T-helper 2 cell treated with Interferon-gamma antibody and Interleukin-4, amounts not matched to agents 100 ng/mL and 5 ng/mL, for 36 hours (primary cell): Measurements from ENCODE around the gene TTC39B. TPM values are rescaled to one million over a fixed set of nuclear protein-coding genes. Genes with fewer than 3 reads are reported as not detected.

Source experiments
- intact Hi-C: fragments of 100-400 bp; cut with micrococcal nuclease; formaldehyde crosslinking; loops from one replicate; pipeline ENCODE4 v1.15.1; 2023
- total RNA-seq: library from RNA; stranded (reverse); gene quantifications from 2 replicates; pipeline ENCODE4 v1.2.3, GENCODE V29; 2022

The TTC39B gene
- total RNA-seq, 1 donor from 2014 or later, result 23.5 TPM

DNA sequence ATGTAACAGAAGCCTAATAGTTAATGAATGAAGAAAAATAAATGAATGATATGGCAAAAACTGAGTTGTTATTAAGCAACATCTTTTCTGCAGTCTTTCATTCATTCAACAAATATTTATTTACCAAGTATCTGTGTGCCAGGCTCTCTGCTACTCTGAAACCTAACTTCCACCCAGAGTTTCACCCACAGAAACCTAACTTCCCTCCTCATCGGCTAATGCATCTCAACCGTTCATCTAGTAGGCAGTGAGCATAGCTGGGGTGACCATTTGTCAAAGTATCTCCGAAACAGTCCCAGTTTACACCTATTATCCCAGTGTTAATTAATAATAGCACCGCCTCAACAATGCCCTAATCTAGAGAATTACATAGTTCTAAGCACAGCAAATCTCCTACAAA lies 1.5 kb downstream of the TTC39B start:
- intact Hi-C loops, result loop anchor here (5.0 kb wide), 1 partner anchor 47 kb away; no protein-coding TSS in a partner anchor

DNA sequence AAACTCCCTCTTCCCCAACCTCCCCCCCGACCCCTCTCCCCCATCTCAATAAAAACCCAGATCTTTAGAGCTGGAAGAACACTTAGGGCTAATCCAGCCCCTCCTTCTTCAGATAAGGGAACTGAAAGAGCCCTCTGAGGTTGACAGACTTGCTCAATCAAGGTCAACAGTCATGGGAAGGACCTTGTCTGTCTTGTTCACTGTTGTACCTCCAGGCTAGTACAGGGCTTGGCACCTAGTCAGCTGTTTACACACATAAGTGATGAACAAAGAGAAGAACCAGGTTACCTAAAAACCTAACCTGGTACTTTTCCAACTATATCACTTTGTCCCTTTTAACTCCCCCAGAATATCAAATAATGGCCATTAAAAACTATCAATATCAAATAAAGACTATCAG lies 2.4 kb downstream of the TTC39B start:
- intact Hi-C loops, result loop anchor here (5.0 kb wide), 1 partner anchor 48 kb away; no protein-coding TSS in a partner anchor

DNA sequence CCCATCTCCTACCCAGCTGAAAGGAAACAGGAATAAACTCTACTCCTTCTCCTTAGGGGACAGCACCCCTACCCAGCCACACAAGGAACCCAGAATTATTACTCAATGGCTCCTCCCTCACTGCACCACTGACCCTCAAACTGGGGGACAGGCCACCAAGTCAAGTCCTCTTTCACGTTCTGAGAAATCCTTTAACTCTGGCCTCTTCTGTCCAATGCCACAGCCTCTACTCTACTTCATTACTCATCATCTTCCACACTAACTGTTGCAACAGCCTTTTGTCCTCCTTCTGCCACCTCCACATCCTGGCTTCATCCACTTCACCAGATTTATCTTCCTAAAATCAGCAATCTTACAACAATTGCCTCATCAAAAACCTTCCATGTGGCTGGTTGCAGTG lies 6.8 kb downstream of the TTC39B start:
- intact Hi-C loops, result no loop called here

DNA sequence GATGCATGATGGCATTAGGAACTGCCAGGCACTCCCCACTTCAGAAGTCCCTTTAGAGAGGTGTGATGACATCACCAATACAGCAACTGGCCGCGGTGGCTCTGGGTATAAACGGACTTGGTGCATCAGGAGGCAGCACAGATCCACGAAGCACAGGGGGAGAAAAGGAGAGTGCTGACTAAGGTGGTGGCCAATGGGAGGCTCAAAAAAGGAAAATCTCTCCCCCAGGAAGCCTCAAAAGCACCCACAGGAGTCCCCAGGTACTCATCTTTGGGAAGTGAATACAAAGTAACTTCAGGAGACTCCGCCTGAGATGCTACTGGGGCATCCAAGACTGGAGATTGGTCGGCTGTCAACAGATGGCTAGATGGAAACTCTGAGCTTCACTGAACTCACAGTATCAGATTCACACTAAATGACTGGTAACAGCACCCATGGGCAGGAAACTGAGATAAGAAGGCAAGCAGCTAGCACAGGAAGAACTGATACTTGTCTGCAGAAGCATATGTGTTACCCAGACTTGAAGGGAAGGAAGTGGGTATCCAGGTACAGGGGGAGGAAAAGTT lies 7.6 kb downstream of the TTC39B start:
- intact Hi-C loops, result loop anchor here (1.0 to 5.0 kb wide), 6 partner anchors 8 to 307 kb away; partner anchors contain the start of genes CCDC171, PSIP1, SNAPC3 and TTC39B

DNA sequence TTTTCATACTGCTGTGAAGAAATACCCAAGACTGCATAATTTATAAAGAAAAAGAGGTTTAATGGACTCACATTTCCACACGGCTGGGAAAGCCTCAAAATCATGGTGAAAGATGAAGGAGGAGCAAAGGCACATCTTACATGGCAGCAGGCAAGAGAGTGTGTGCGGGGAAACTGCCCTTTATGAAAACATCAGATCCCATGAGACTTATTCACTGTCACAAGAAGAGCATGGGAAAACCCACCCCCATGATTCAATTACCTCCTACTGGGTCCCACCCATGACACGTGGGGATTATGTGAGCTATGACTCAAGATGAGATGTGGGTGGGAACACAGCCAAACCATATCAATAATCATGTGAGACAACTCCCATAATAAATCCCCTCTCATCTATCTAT lies 8.7 kb downstream of the TTC39B start:
- intact Hi-C loops, result loop anchor here (2.0 to 5.0 kb wide), 4 partner anchors 59 to 306 kb away; partner anchors contain the start of genes CCDC171 and PSIP1

DNA sequence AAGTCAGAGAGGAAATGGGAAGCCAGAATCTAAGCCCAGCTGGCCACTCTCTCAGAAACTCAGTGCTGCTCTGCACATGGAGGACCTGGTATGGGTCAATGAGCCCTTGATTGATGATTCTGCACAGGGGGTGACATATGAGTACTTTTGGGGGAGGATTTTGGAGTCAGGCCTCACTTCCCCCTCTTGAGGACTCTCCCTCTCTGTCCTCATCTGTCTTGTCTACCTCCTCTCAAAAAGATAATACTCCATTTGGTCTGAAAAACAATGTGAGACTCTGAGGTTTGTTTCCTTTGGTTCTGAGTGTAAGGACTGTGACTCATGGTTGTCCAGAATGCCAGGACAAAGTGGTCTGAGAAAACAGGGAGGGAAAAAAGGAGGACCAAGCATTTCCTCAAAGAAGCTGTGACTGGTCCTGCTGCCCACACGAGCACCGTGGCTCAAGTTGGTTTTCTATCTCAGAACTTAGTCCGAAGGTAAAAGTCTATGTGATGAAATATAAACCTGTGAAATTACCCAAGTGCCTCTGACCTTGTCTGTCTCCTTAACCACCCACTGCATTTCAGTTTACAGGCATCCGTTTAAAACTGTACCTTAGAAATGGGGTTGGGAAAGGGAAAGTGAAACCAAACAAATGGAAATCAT lies 11.1 kb downstream of the TTC39B start:
- intact Hi-C loops, result loop anchor here (2.0 to 5.0 kb wide), 3 partner anchors 15 to 304 kb away; no protein-coding TSS in a partner anchor

DNA sequence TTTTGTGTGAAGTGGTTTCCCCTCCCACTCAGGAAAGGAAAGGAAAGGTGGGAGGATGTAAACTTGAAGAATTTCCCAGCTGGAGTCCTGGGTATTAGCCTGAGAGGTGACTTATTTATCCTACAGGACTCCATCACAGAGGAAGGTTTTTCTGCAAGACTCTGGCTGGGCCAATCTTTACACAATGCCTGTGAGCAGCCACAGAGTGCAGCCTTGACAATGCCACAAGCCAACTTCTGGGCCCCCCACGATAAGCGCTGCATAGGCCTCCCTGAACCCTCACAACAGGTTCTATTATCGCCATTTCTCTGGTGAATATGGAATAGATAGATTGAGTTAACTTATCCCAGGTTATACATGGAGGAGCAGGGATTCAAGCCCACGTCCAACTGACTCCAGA lies 12.4 kb downstream of the TTC39B start:
- intact Hi-C loops, result loop anchor here (5.0 kb wide), 2 partner anchors 63 to 302 kb away; no protein-coding TSS in a partner anchor

DNA sequence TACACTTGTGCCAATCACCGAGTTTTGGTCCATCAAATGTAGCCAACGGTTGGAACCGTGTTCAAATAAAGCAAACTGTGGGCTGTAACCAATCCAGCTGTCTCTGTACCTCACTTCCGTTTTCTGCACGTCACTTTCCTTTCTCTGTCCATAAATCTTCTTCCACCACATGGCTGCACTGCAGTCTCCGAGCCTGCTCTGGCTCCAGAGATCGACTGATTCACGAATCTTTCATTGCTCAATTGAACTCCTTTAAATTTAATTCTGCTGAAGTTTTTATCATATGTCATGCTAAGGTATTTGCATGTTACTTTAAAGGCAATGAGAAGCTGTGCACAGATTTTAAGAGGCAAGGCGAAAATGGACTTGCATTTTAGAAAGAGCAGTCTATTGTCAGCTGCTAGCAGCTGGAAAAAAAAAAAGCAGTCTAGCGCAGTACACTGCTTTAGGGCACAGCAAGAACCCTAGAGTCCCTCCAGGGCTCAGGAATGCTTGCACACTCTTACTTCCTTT lies 13.2 kb downstream of the TTC39B start:
- intact Hi-C loops, result no loop called here

DNA sequence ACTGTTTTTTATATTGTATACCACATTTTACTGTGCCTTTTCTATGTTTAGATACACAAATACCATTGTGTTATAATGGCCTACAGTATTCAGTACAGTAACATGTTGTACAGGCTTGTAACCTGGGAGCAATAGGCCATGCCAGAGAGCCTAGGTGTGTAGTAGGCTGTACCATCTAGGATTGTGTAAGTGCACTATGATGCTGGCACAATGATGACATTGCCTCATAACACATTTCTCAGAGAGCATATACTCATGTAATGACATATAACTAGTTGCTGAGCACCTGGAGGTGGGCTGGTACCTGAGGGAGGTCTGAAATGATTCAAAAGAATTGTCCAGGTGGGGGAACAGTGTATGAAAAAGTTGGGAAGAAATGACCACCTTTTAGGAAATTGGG lies 13.9 kb downstream of the TTC39B start:
- intact Hi-C loops, result no loop called here

DNA sequence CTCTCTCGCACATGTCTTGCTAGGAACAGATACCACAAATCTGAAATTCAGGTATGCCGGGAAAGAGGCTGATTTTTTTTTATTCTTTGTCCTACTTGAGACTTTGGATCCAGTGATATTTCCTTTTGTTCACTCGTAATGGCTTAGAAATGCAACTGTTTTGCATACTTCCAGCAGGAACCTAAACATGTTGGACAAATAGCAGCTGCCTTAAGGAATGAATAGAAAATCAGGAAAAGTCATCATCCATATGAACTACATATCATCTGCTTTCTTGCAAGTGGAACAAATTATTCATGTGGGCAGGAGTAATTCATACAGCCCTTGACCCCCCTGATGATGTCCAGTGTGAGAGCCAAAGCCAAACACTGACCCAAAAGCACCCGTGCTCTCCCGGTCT lies 17.4 kb downstream of the TTC39B start:
- intact Hi-C loops, result no loop called here

DNA sequence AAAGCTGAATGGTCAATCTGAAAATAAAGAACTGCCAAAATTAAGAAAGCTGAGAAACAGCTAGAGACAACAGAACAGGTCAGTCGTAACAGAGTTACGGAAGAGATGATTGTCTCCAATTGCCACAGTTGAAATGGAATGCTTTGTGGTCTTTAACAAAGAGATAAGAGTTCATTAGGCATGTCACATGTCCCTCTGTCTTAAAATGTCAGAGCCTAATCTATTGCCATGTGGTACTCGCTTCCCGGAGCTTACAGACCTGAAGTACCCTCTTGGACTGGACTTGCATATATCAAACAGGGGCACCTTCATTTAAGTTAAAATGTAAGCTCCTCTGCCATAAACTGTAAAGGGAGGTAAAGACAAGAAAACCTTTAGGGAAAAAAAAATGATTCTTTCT lies 19.7 kb downstream of the TTC39B start:
- intact Hi-C loops, result no loop called here

DNA sequence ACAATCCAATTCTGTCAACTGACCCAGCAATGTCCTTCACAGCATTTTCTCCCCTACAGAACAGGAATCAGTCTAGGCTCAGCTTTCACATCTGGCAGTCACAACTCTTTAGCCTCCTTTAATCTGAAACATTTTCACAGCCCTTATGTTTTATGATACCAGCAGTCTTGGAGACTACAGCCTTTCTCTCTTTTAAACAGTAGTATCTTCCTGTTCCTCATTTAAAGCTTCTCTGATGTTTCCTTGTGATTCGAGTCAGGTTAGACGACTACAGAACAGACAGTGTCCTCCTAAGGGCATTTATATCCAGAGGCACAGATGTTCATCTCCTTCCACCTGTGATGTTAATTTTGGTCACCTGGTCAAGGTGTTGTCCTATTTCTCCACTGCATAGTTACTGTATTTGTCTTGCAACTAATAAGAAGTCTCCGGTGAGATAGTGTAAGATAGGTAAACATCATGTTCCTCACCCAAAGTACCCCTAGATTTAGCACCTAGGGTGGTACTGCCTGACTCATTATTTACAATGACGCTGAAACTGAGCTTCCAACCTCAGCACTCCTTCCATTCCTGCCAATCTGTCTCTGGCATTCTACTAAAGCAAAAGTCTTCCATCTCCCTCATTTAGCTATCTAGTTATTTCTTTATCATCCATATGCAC lies 20.7 kb downstream of the TTC39B start:
- intact Hi-C loops, result no loop called here

DNA sequence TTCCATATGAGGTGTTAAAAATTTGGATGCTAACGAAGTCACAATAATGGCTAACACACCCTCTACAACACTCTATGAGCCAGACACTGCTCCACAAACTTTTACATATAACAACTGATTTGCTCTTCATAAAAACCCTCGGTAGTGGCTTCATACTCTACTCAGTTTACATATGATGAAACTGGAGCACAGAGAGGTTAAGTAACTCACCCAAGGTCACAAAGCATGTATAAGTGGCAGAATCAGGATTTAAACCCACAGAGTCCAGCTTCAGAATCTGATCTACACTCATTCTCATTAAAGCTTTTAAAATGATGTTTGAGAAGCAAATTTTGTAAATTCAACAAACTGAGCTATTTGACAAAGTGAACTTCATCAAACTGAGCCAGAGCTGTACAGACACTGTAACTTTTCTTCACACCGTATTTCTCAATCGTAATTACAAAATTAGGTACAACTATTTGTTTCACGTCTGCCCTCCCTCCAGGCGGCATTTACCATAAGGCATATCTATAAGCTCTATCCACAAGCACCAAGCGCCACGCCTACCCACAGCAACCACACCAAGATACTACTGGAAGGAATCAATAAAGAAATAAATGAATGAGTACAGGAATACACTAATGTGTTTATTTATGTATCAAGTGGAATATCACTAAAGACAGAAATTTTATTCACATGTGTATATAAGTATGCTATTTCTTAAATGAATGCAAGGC lies 24.3 kb downstream of the TTC39B start:
- intact Hi-C loops, result no loop called here

DNA sequence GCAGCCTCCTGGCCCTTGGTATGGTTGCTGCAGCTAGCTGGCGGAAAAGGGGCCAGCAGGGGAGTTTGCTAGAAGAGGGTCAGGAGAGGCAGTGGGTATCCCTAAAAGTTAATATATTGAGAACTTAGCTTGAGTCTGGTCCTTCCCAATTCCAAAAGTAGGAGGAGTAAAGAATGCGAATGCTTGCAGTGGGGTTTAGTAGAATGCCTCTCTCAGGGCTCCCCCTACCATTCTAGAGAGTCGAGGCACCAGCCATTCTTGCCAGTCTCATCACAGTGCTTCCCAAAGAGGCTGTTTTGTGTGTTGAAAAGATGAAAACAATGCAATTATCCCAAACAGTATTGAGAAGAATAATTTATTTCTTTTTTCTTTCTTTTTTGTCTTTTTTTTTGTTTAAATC lies 26.4 kb downstream of the TTC39B start:
- intact Hi-C loops, result no loop called here

DNA sequence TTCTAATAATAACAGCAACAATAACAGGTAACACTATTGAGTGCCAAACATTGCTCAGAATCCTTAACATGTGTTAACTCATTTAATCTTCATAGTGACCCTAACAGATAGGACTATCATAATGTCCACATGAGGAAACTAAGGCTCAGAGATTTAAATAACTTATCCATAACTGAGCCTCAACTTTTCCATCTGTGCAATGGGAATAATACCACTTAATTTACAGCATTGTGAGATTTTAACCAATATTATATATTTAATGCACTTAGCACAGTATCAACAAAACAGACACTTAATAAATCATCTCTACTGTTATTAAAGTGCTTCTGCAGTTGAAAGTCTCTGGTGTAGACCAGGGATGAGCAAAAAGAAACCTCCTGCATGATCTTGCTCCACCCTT lies 28.2 kb downstream of the TTC39B start:
- intact Hi-C loops, result loop anchor here (1.0 to 10.0 kb wide), 6 partner anchors 67 to 326 kb away; partner anchors contain the start of gene SNAPC3

DNA sequence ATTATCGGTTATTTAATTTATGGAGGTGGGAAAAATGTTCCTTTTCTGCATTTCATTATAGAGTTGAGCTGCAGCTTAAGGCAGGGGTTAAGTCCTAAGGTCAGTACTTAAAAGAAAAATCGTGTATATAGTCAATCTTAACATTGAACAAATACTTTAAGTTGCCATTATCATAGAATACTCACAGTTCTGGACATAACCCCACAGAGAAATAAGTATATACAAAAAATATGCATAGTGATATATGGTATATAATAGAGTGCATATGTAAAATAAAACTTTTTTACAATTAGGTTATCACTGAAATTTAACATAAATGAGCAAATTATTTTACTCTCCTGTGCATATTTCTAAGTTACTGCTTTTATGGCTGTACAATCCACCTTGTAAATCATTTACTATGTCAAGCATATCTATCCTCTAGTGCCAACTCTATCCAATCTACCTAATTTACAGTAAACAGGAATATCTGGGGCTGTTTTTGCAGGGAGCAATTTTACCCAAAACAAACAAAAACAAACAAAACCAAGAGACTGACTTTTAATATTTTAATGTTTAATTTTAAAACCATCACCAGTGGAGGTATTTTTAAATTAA lies 28.8 kb downstream of the TTC39B start:
- intact Hi-C loops, result loop anchor here (1.0 to 10.0 kb wide), 6 partner anchors 66 to 327 kb away; partner anchors contain the start of gene SNAPC3

DNA sequence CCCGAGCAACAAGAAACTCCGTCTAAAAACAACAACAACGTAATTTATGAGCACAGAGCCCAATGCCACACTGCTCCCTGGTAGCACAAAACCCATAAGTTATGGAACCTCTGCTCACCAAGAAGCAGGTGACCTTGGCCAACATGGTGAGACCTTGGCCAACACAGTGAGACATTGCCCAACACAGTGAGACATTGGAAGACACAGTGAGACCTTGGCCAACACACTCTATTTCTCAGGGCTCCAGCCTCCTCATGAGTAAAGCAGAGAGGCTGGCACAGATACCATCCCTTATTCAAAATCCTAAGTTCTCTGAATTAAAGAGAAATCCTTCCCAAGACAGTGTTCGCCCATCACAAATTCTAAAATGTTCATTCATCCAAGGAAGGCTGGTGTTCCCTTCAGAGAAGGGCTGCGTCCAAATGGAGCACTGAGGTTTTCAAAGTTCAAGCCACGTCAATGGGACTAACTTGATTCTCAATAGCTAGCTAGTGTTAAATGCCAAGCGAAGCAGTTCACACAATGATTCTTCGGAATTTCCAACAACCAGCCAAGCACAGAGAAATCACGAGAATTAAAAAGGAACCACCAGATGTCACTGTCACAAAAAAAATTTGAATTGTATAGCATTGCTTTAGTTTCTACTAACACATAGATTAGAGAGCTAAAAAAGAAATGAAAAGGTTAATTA lies 29.5 kb downstream of the TTC39B start:
- intact Hi-C loops, result loop anchor here (1.0 to 10.0 kb wide), 6 partner anchors 65 to 327 kb away; partner anchors contain the start of gene SNAPC3

DNA sequence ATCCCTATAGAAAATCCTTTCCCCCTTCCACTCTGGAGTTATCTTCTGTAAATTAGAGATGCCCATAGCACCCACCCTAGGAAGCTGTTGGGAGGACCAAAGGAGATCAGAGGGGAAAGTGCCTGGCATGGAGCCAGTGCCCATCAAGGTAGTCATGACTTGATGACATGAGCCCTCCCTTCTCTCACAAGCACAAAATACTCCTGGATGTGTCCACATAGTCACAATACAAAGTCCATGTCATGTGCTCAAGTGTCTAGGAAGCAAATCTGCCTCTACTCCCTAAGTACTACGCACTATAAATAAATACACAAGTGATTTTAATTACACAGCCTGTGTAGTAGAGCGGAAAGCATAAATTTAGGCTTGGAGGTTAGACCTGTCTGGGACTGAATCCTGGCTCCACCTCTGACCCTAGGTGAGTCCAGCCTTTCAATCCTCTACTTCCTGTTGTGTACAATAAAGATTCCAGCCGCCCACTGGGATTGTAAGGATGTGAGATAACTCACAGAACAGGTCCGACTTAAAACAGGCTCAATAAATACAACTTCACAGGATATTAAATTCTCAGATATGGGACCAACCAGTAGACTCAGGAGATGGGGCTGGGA lies 30.6 kb downstream of the TTC39B start:
- intact Hi-C loops, result loop anchor here (5.0 to 10.0 kb wide), 3 partner anchors 64 to 328 kb away; no protein-coding TSS in a partner anchor

DNA sequence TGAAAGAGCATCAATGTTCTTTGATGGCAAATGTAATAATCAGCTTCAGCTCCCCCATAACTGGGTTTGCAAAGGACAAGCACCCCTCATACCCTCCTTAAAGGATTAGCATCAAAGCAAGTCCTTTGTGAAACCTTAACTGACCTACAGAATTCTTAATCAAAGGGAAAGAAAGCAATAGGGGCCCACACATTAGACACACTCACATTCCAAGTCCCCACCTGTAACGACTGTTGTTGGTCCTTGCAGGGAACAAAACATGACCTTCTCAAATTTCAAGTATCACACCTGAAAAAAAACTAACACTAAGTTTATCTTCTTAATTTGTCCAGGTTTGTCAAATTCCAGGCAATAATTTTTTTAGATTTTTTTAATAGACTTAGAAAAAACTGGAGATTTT lies 32.6 kb downstream of the TTC39B start:
- intact Hi-C loops, result loop anchor here (10.0 kb wide), 1 partner anchor 330 kb away; no protein-coding TSS in a partner anchor
